HG03432 (cell line): ENCODE results near the gene GNAS.

Experiments used
- ATAC-seq: cut with Tn5 transposase; IDR thresholded peaks from one replicate; pipeline ENCODE4 v1.9.1; 2021; ENCODE audit warnings: mild to moderate bottlenecking, moderate library complexity; ENCODE audit not compliant: unreplicated experiment

GNAS gene

GRCh38 chr20:58895448-58896180 is 43.1 kb downstream of the GNAS start:
- no peak for ATAC-seq

- ATAC-seq = no peak
These were observed 44.3 kb downstream of the GNAS start for GRCh38 chr20:58896820-58897219.

GRCh38 chr20:58897488-58897887 is 45.0 kb downstream of the GNAS start:
- ATAC-seq = no peak

GRCh38 chr20:58898629-58899408 is 46.3 kb downstream of the GNAS start:
- ATAC-seq = no peak

- no peak for ATAC-seq
These were observed 47.0 kb downstream of the GNAS start for GRCh38 chr20:58899512-58899911.

GRCh38 chr20:58900397-58900796 is 47.9 kb downstream of the GNAS start:
- ATAC-seq = no peak

- ATAC-seq = no peak
These were observed 49.2 kb downstream of the GNAS start for GRCh38 chr20:58901488-58902402.

- no peak for ATAC-seq
These were observed 51.1 kb downstream of the GNAS start for GRCh38 chr20:58903614-58904013.

GRCh38 chr20:58905236-58905635 is 52.7 kb downstream of the GNAS start:
- no peak for ATAC-seq

GRCh38 chr20:58906111-58906510 is 53.6 kb downstream of the GNAS start:
- ATAC-seq = no peak

- ATAC-seq = peak; percentile 18
These were observed 54.4 kb downstream of the GNAS start for GRCh38 chr20:58906894-58907293.

GRCh38 chr20:58907320-58908137 is 55.0 kb downstream of the GNAS start:
- ATAC-seq = peak; percentile 88

GRCh38 chr20:58908221-58908620 is 55.7 kb downstream of the GNAS start:
- peak; percentile 20 for ATAC-seq

- ATAC-seq = no peak
These were observed 56.4 kb downstream of the GNAS start for GRCh38 chr20:58908941-58909340.

- ATAC-seq = no peak
These were observed 57.1 kb downstream of the GNAS start for GRCh38 chr20:58909585-58909984.

- no peak for ATAC-seq
These were observed 58.0 kb downstream of the GNAS start for GRCh38 chr20:58910473-58910872.

- ATAC-seq = no peak
These were observed 58.8 kb downstream of the GNAS start for GRCh38 chr20:58911309-58911708.

- no peak for ATAC-seq
These were observed 59.5 kb downstream of the GNAS start for GRCh38 chr20:58911970-58912369.

GRCh38 chr20:58913079-58913478 is 60.6 kb downstream of the GNAS start:
- ATAC-seq = no peak

- no peak for ATAC-seq
These were observed 66.1 kb downstream of the GNAS start for GRCh38 chr20:58918621-58919020.
